Liver (tissue), 9 donors: Measurements from ENCODE around the gene KIF3B. TPM values are rescaled to one million over a fixed set of nuclear protein-coding genes. Genes with fewer than 3 reads are reported as not detected.
"Not testable (repeated sequence)": the region's sequence is repeated elsewhere in the genome, so short reads cannot be mapped to it uniquely, and the experiment has no call there.

Source experiments
- DNase-seq: peaks from one replicate; pipeline ENCODE4 v3.0.0-alpha.2; 2017; ENCODE audit warnings: low spot score
- H3K27ac ChIP-seq, 2 donors: one replicate each; pipeline ENCODE4 v1.7.0; 2013; ENCODE audit warnings: inconsistent platforms in 2 of 2, low read length in 2 of 2, control low read depth in 1 of 2, low read depth in 1 of 2, mild to moderate bottlenecking in 1 of 2
- H3K27me3 ChIP-seq, 4 donors: one replicate each; pipeline versions ENCODE4 v1.6.1 to v1.7.0; 2013; ENCODE audit warnings: low read length in 3 of 4, inconsistent platforms in 1 of 4, mild to moderate bottlenecking in 1 of 4, moderate library complexity in 1 of 4; ENCODE audit not compliant: control insufficient read depth in 4 of 4, insufficient read depth in 4 of 4
- H3K36me3 ChIP-seq, 4 donors: one replicate each; pipeline versions ENCODE4 v1.6.1 to v1.7.0; 2013; ENCODE audit warnings: low read length in 3 of 4, mild to moderate bottlenecking in 3 of 4, low read depth in 1 of 4, moderate library complexity in 1 of 4; ENCODE audit not compliant: control insufficient read depth in 4 of 4, insufficient read depth in 3 of 4
- H3K4me1 ChIP-seq, 4 donors: one replicate each; pipeline versions ENCODE4 v1.6.1 to v1.7.0; 2013; ENCODE audit warnings: low read length in 3 of 4, mild to moderate bottlenecking in 3 of 4, moderate library complexity in 1 of 4; ENCODE audit not compliant: control insufficient read depth in 4 of 4, insufficient read depth in 4 of 4
- H3K4me3 ChIP-seq, 3 donors: one replicate each; pipeline versions ENCODE4 v1.6.1 to v1.7.0; 2013; ENCODE audit warnings: low read length in 3 of 3, control low read depth in 1 of 3, low read depth in 1 of 3, mild to moderate bottlenecking in 1 of 3
- H3K9ac ChIP-seq, 2 donors: one replicate each; pipeline ENCODE4 v1.7.0; 2013; ENCODE audit warnings: low read length in 2 of 2, mild to moderate bottlenecking in 2 of 2, moderate library complexity in 2 of 2, control low read depth in 1 of 2, low read depth in 1 of 2
- H3K9me3 ChIP-seq, 4 donors: one replicate each; pipeline versions ENCODE4 v1.6.1 to v1.7.0; 2013; ENCODE audit warnings: low read length in 3 of 4; ENCODE audit not compliant: control insufficient read depth in 4 of 4
- EGR1 ChIP-seq, 2 donors: IDR thresholded peaks; 2 replicates each; pipeline ENCODE4 v1.6.1; 2016 to 2018; ENCODE audit warnings: antibody characterized with exemption in 2 of 2, low read depth in 2 of 2
- FOXA2 ChIP-seq: IDR thresholded peaks from 2 replicates; pipeline ENCODE4 v1.6.1; 2016; ENCODE audit warnings: antibody characterized with exemption
- GABPA ChIP-seq, 2 donors: IDR thresholded peaks in 1 of 2; conservative IDR thresholded peaks in 1 of 2; 2 replicates each; pipeline ENCODE4 v1.6.1; 2016; ENCODE audit warnings: antibody characterized with exemption in 2 of 2, mild to moderate bottlenecking in 1 of 2, moderate library complexity in 1 of 2
- JUND ChIP-seq, 2 donors: IDR thresholded peaks; 2 replicates each; pipeline ENCODE4 v1.6.1; 2016; ENCODE audit warnings: antibody characterized with exemption in 2 of 2
- RAD21 ChIP-seq, 2 donors: IDR thresholded peaks; 2 replicates each; pipeline ENCODE4 v1.6.1; 2016; ENCODE audit warnings: antibody characterized with exemption in 2 of 2, mild to moderate bottlenecking in 2 of 2
- RXRA ChIP-seq, 2 donors: IDR thresholded peaks; 2 replicates each; pipeline ENCODE4 v1.6.1; 2017 to 2018; ENCODE audit warnings: antibody characterized with exemption in 2 of 2, mild to moderate bottlenecking in 1 of 2
- TAF1 ChIP-seq: conservative IDR thresholded peaks from 2 replicates; pipeline ENCODE4 v1.6.1; 2016; ENCODE audit warnings: antibody characterized with exemption, mild to moderate bottlenecking
- YY1 ChIP-seq: IDR thresholded peaks from 2 replicates; pipeline ENCODE4 v1.6.1; 2016; ENCODE audit warnings: antibody characterized with exemption, mild to moderate bottlenecking
- WGBS: extraction: QIAGEN DNeasy Blood & Tissue Kit; methylation state at CpG from one replicate; pipeline ENCODE4 v1.1.7; 2013; 5-methylcytosine and 5-hydroxymethylcytosine counted together
- polyA plus RNA-seq, 2 donors: library from polyadenylated mRNA; stranded (reverse) in 1 of 2; unstranded in 1 of 2; fragments of 200-250 nt in 1 of 2; fragments of >200 nt in 1 of 2; fragmentation: Nextera tagmentation in 1 of 2; extraction: Ambion mirVana in 1 of 2; gene quantifications; one replicate each; pipeline versions ENCODE4 v1.2.1 to v1.2.3, GENCODE V29; 2013 to 2015
- total RNA-seq, 2 donors: library from RNA; depleted of rRNA; stranded (reverse); fragments of >200 nt; gene quantifications; one replicate each; pipeline ENCODE4 v1.2.3, GENCODE V29; 2014
- TF ChIP-seq, protein P1 (sequence below): IDR thresholded peaks from 2 replicates; pipeline ENCODE4 v1.6.1; 2016; ENCODE audit warnings: antibody characterized with exemption
- TF ChIP-seq, protein P2 (sequence below): IDR thresholded peaks from 2 replicates; pipeline ENCODE4 v1.6.1; 2016; ENCODE audit warnings: antibody characterized with exemption
- TF ChIP-seq, protein P3 (sequence below): IDR thresholded peaks from 2 replicates; pipeline ENCODE4 v1.6.1; 2016; ENCODE audit warnings: antibody characterized with exemption
- TF ChIP-seq, protein P4 (sequence below): fragments of 150-350 bp; IDR thresholded peaks from 2 replicates; pipeline ENCODE4 v1.5.1; 2017; ENCODE audit warnings: improper control_type of control experiment, low read depth, low read length; ENCODE audit not compliant: missing input control
- donor health status: healthy.
- donor health status: healthy.
- donor health status: healthy.
- donor health status: healthy.
- donor health status: healthy.

The KIF3B gene
- total and polyA plus RNA-seq, 4 donors = 8.3 to 24.2 (median 12.9) TPM

DNA sequence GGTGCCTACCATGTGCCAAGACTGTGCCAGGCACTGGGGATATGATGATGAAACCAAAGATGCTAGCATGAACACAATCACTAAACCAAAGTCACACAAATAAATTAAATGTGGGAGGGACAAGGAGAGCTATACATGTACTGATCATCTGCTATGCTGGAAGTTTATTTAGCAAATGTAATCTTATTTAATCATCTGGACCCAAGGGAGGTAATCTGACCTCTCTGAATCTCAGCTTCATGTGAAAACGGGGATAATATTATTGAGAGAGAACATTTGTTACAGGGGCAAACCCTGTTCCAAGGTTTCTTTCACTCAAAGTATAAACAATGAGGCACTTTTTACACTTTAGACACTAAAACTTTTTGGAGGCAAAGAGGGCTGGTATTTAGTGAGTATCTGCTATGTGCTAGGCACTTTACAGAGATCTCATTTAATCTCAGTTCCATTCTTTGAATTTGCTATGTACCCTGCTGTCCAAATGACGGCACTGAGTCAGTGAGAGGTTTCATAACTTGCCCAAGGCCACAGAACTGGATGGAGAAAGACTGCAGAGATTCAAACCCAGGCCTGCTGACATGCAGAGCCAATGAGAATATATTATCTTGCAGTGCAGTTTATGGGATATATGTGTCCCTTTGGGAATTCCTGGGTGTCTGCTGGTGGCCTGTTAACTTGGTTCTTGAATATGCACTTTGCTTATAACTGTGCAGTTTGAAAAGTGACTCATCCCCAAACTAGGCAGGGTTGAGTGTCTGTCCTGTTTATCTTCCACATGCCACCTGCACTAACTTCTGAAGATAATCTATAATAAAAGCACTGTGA lies 77.4 kb downstream of the KIF3B start:
- Histone ChIP-seq H3K9me3 (no peaks in the 10 kb centered on the region), H3K36me3 (no peaks in the 10 kb centered on the region), H3K4me1 (peaks cover 0 to 17% (median 4%) of the 10 kb centered on the region in 4 donors), H3K9ac (no peak overlapping the region), H3K27ac (peak overlapping the region; percentile 15 to 28), H3K4me3 (no peak overlapping the region), H3K27me3 (no peaks in the 10 kb centered on the region)
- 55% methylated on average over 2 of the region's 2 CpGs for WGBS
- DNase-seq = no peak
- TF ChIP-seq GABPA (IDR thresholded peaks at IDR 0.05 in 1 of 2, conservative IDR thresholded peaks at IDR 0.05 in 1 of 2) = no peak
- peak in 1 of 2 donors; percentile 30 for TF ChIP-seq JUND (IDR thresholded peaks at IDR 0.05)

DNA sequence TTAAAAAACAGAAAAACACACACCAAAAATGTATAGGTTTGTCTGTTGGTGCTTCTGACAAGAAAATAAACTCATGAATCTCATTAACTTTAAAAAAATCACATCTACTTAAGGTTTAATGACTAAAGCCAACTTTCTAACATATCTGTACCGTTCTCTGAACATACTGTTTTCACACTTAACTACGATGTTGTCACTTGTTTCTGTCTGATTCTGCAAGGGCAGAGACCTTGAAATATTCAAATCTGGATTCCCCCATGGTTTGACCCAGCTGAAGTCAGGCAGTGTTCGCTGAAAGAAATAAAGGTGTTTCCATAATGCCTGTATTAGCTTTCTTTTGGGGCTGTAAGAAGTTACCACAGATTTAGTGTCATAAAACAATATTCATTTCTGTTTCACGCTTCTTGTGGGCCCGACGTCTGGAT lies 78.0 kb downstream of the KIF3B start:
- Histone ChIP-seq H3K4me1 (peaks cover 0 to 23% (median 8%) of the 10 kb centered on the region in 4 donors), H3K9ac (no peak overlapping the region), H3K4me3 (no peak overlapping the region), H3K27ac (peak overlapping the region; percentile 15 to 28), H3K9me3 (no peaks in the 10 kb centered on the region), H3K36me3 (no peaks in the 10 kb centered on the region), H3K27me3 (no peaks in the 10 kb centered on the region)
- TF ChIP-seq, protein P1, sequence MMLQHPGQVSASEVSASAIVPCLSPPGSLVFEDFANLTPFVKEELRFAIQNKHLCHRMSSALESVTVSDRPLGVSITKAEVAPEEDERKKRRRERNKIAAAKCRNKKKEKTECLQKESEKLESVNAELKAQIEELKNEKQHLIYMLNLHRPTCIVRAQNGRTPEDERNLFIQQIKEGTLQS = no peak
- TF ChIP-seq RXRA (IDR thresholded peaks at IDR 0.05) = no peak
- no peak for TF ChIP-seq TAF1
- TF ChIP-seq, protein P2, sequence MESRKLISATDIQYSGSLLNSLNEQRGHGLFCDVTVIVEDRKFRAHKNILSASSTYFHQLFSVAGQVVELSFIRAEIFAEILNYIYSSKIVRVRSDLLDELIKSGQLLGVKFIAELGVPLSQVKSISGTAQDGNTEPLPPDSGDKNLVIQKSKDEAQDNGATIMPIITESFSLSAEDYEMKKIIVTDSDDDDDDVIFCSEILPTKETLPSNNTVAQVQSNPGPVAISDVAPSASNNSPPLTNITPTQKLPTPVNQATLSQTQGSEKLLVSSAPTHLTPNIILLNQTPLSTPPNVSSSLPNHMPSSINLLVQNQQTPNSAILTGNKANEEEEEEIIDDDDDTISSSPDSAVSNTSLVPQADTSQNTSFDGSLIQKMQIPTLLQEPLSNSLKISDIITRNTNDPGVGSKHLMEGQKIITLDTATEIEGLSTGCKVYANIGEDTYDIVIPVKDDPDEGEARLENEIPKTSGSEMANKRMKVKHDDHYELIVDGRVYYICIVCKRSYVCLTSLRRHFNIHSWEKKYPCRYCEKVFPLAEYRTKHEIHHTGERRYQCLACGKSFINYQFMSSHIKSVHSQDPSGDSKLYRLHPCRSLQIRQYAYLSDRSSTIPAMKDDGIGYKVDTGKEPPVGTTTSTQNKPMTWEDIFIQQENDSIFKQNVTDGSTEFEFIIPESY = no peak
- TF ChIP-seq, protein P3, sequence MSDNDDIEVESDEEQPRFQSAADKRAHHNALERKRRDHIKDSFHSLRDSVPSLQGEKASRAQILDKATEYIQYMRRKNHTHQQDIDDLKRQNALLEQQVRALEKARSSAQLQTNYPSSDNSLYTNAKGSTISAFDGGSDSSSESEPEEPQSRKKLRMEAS = no peak
- no peak for TF ChIP-seq GABPA (IDR thresholded peaks at IDR 0.05 in 1 of 2, conservative IDR thresholded peaks at IDR 0.05 in 1 of 2)
- TF ChIP-seq FOXA2 = no peak
- TF ChIP-seq EGR1 (IDR thresholded peaks at IDR 0.05; ENCODE audit: low read depth in 2 of 2) = no peak
- no peak for TF ChIP-seq YY1
- no peak for TF ChIP-seq RAD21 (IDR thresholded peaks at IDR 0.05)
- no peak for TF ChIP-seq JUND (IDR thresholded peaks at IDR 0.05)
- TF ChIP-seq, protein P4, sequence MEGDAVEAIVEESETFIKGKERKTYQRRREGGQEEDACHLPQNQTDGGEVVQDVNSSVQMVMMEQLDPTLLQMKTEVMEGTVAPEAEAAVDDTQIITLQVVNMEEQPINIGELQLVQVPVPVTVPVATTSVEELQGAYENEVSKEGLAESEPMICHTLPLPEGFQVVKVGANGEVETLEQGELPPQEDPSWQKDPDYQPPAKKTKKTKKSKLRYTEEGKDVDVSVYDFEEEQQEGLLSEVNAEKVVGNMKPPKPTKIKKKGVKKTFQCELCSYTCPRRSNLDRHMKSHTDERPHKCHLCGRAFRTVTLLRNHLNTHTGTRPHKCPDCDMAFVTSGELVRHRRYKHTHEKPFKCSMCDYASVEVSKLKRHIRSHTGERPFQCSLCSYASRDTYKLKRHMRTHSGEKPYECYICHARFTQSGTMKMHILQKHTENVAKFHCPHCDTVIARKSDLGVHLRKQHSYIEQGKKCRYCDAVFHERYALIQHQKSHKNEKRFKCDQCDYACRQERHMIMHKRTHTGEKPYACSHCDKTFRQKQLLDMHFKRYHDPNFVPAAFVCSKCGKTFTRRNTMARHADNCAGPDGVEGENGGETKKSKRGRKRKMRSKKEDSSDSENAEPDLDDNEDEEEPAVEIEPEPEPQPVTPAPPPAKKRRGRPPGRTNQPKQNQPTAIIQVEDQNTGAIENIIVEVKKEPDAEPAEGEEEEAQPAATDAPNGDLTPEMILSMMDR = no peak
- WGBS = 83% methylated on average over 6 of the region's 6 CpGs
- no peak for DNase-seq

DNA sequence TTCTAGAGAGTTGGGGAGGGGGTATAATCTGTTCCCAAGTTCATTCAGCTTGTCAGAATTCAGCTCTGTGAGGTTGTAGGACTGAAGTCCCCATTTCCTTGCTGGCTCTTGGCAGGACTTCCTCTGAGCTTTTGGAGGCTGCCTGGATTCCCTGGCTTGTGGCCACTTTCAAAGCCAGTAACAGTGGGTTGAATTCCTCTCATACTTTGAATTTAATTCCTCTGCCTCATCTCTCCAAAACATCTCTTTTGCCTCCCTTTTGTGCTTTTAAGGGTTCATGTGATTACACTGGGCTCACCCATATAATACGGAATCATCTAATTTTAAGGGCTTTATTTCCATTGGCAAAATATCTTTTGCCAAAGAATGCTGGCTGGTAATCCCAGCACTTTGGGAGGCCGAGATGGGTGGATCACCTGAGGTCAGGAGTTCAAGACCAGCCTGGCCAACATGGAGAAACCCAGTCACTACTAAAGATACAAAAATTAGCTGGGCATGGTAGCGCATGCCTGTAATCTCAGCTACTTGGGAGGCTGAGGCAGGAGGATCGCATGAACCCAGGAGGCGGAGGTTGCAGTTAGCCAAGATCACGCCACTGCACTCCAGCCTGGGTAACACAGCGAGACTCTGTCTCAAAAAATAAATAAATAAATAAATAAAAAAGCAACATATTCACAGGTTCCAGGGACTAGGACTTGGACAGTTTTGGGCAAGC lies 78.6 kb downstream of the KIF3B start:
- not testable (repeated sequence) for DNase-seq, H3K9ac ChIP-seq, H3K9me3 ChIP-seq, H3K27me3 ChIP-seq, H3K27ac ChIP-seq, H3K4me3 ChIP-seq, H3K36me3 ChIP-seq
- peaks cover 0 to 28% (median 11%) of the 10 kb centered on the region in 4 donors for H3K4me1 ChIP-seq
- 78% methylated on average over 7 of the region's 7 CpGs for WGBS
